Activated naive CD8-positive, alpha-beta T cell treated with anti-CD3 and anti-CD28 coated beads, Interleukin-2, amount 50 U/mL, for 16 hours (primary cell): ENCODE measurements around the gene MCF2L2.
"Not testable (repeated sequence)": the region's sequence is repeated elsewhere in the genome, so short reads cannot be mapped to it uniquely, and the experiment has no call there.

Experiments
- DNase-seq: peaks from one replicate; pipeline ENCODE4 v3.0.0-alpha.2; 2020; ENCODE audit warnings: low read depth, low spot score

MCF2L2 gene

GRCh38 chr3:183396662-183397391 lies 31.6 kb downstream of the MCF2L2 start:
- no peak for DNase-seq

GRCh38 chr3:183394150-183394549 lies 34.3 kb downstream of the MCF2L2 start:
- DNase-seq, result no peak

- DNase-seq, result no peak
Observed at GRCh38 chr3:183393625-183394024, 34.8 kb downstream of the MCF2L2 start.

- DNase-seq, result no peak
Observed at GRCh38 chr3:183392186-183393034, 36.0 kb downstream of the MCF2L2 start.

GRCh38 chr3:183391460-183391859 lies 37.0 kb downstream of the MCF2L2 start:
- no peak for DNase-seq

- DNase-seq, result no peak
Observed at GRCh38 chr3:183390844-183391243, 37.6 kb downstream of the MCF2L2 start.

- no peak for DNase-seq
Observed at GRCh38 chr3:183388213-183388895, 40.1 kb downstream of the MCF2L2 start.

GRCh38 chr3:183387797-183388196 lies 40.6 kb downstream of the MCF2L2 start:
- no peak for DNase-seq

- DNase-seq, result no peak
Observed at GRCh38 chr3:183386651-183387050, 41.8 kb downstream of the MCF2L2 start.

- peak; percentile 15 for DNase-seq
Observed at GRCh38 chr3:183385698-183386613, 42.5 kb downstream of the MCF2L2 start.

GRCh38 chr3:183381673-183382072 lies 46.7 kb downstream of the MCF2L2 start:
- DNase-seq, result no peak

GRCh38 chr3:183381179-183381578 lies 47.2 kb downstream of the MCF2L2 start:
- no peak for DNase-seq

GRCh38 chr3:183378951-183379350 lies 49.5 kb downstream of the MCF2L2 start:
- DNase-seq, result no peak

- DNase-seq, result no peak
Observed at GRCh38 chr3:183378545-183378944, 49.9 kb downstream of the MCF2L2 start.

GRCh38 chr3:183378008-183378407 lies 50.4 kb downstream of the MCF2L2 start:
- DNase-seq, result no peak

- no peak for DNase-seq
Observed at GRCh38 chr3:183377307-183377959, 51.0 kb downstream of the MCF2L2 start.

- DNase-seq, result no peak
Observed at GRCh38 chr3:183375787-183376186, 52.6 kb downstream of the MCF2L2 start.

- DNase-seq, result no peak
Observed at GRCh38 chr3:183375337-183375736, 53.1 kb downstream of the MCF2L2 start.

GRCh38 chr3:183372911-183373310 lies 55.5 kb downstream of the MCF2L2 start:
- no peak for DNase-seq

GRCh38 chr3:183371600-183371968 lies 56.8 kb downstream of the MCF2L2 start:
- not testable (repeated sequence) for DNase-seq

- no peak for DNase-seq
Observed at GRCh38 chr3:183370391-183370790, 58.0 kb downstream of the MCF2L2 start.
